Fibroblast of peridontal ligament (primary cell): ENCODE results near the gene PHF13.
"Not testable (repeated sequence)": the region's sequence is repeated elsewhere in the genome, so short reads cannot be mapped to it uniquely, and the experiment has no call there.

ENCODE experiments used
- DNase-seq: peaks from one replicate; pipeline ENCODE4 v3.0.0-alpha.2; 2010; ENCODE audit errors: extremely low read depth

Gene PHF13

GRCh38 chr1:6586404-6586816 lies 27.1 kb upstream of the PHF13 start:
- no peak for DNase-seq

DNA sequence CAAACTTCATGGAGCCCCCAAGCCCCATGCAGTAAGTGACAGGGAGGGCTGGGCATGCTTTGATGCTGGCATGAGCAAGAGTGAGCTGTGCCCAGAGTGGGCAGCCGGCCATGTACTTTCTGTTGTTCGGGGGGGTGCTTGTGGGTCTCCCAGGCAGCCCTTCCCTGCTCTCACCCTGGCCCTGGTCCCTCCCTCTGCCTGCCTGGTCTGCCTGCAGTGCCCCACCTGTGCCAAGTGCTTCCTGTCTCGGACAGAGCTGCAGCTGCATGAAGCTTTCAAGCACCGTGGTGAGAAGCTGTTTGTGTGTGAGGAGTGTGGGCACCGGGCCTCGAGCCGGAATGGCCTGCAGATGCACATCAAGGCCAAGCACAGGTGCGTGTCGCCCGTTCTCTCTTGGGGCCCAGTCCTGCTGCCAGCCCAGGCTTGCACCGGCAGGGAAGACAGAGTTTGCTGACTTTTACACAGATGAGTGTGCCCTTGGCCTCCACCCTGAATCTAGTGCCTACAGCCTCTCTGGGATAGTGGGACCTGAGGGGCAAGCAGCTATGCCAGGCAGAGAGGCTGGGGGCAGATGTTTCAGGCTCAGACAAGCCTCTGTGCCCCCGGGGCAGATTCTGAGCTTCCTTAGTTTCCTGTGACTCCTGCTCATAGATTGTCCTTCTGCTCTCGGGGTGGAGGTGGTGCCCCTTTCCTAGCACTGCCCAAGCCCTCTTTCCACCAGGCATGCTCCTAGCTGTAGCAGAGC lies 26.1 kb upstream of the PHF13 start:
- DNase-seq: no peak

DNA sequence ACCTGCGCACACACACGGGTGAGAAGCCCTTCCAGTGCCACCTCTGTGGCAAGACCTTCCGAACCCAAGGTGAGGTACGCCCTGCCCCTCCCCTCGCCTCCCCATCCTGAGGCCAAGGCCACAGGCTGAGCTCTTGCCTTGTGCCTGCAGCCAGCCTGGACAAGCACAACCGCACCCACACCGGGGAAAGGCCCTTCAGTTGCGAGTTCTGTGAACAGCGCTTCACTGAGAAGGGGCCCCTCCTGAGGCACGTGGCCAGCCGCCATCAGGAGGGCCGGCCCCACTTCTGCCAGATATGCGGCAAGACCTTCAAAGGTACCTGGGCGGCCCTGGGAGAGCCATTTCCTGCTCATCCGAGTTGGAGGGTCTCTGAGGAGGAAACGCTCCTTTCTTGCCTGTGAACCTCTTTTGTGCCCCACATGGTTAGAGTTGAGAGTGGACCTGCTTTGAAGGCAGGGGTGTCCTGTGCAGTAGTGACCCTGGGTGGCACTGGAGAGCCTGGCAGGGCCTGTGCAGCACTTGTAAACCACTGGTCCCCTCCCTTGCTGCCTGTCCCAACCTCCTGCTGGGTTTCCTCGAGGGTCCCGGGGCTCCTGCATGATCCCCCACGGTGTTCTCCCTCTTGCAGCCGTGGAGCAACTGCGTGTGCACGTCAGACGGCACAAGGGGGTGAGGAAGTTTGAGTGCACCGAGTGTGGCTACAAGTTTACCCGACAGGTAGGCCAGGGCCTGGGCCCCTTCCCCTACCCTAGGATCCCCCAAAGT lies 25.2 kb upstream of the PHF13 start:
- DNase-seq: no peak

- DNase-seq: no peak
Observed at GRCh38 chr1:6588893-6589520, 24.5 kb upstream of the PHF13 start.

DNA sequence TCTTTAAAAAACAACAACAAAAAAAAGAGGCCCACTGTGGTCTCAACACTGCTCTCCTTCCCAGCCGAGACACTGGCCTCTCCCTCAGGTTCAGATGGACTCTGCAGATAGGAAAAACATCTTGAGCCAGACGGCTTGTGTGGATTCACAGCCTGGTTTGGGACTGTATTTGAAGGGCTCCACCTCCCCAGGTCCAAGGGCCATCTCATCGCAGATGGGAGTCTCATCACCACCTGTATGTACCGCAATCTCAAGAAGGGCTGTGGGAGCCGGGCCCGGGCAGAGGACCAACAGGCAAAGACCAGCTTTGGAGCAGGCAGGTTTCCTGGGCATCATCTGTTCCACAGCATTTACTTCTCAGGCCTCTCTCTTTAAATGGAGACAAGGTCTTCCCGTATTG lies 23.5 kb upstream of the PHF13 start:
- DNase-seq: no peak

- no peak for DNase-seq
Observed at GRCh38 chr1:6591222-6591621, 22.3 kb upstream of the PHF13 start.

DNA sequence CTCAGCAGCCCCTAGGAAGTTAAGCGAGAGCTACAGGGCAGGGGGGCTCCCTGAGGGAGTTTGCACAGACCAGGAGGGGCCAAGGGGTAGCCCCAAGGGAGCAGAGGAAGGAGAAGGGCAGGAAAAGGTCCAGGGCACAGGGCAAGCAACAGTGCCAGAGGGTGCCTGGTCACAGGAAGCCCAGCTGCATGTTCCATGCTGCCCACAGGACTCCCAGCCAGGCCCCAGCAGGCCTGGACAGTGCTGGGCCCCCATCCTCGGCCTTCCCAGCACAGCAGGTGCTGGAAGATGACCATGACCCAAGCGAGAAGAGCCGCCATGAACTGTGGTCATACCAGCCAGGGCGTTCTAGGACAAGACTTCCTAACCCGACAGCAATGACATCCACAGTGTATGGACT lies 21.9 kb upstream of the PHF13 start:
- no peak for DNase-seq

DNA sequence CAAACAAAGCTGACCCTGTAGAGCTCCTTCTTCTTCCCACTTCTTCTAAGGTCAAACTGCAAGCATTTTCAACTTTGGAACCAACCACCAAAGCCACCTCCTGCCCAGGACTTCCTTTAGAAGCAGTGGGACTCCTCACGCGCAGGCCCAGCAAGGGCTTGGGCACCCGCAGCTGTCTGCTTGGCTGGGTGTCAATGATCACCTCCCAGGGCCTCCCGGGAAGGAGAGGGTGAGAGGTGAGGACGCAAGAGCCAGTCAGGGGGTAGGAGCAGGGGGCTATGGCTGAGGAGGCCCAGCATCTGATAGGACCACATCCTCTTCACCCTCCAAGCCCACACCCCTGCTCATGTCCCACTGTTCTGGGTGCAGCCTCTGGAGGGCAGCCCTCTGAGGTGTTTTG lies 21.1 kb upstream of the PHF13 start:
- no peak for DNase-seq

DNA sequence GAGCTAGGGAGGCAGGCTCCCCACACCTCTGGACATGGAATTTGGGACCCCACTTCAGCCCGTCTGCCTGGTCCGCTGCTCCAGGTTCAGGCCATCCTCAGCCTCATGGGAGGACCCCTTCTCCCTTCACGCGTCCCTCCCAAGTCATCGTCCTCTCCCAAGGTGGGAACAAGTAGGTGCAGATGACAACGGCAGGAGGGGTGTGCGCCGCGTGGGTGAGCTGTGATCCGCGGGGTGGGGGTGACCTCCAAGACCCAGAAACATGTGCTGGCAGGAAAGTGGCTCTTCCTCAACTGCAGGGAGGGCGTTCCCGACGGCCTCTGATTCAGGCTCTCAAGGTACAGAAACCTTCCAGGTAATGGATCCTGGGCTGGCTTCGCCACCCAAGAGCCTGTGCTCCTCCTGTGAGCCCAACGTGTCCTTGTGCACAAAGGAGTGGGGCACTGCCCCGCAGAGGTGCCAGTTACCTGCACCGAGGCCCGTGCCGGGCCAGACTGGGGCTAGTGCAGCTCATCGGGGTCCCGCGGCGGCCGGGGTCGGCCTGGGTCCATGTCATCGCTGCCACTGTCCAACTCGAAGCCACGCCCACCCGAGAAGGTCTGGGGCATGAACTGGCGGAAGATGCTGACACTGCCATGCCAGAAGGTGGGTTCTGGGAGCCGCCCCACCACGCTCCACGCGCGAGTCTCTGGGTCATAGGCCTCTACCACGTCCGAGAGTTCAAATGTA lies 20.5 kb upstream of the PHF13 start:
- no peak for DNase-seq

- DNase-seq: no peak
Observed at GRCh38 chr1:6593810-6594209, 19.7 kb upstream of the PHF13 start.

- no peak for DNase-seq
Observed at GRCh38 chr1:6594977-6595740, 18.4 kb upstream of the PHF13 start.

DNA sequence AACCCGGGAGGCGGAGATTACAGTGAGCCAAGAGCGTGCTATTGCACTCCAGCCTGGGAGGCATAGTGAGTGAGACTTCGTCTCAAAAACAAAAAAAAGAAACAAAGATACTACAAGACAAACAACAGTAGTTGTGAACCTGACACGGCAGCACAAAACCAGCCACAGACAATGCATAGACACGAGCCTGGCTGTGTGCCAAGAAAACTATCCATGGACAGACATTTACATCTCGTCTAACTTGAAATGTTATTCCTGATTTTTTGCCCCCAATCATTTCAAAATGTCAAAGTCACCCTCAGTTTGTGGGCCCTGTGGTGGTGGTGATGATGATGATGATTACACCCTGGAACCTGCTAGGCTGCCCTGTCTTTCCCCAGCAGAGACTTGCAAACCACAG lies 17.2 kb upstream of the PHF13 start:
- DNase-seq: no peak

- DNase-seq: no peak
Observed at GRCh38 chr1:6596886-6597776, 16.4 kb upstream of the PHF13 start.

DNA sequence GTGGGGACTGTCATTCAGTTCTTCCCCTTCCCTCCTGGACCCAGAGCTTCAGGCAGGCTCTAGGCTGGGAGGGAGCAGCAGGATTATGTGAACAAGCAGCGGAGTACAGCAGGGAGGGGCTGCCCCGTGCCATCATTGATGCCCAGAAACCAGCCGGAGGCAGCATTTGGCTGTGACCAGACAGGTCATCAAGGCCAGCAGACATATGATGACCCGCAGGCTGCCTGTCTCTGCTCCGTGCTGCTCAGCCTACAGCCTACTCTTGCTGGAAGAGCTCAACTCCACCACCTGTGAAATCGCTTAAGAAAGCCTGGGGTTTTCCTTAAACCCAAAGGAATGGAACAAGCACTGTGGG lies 15.8 kb upstream of the PHF13 start:
- no peak for DNase-seq

DNA sequence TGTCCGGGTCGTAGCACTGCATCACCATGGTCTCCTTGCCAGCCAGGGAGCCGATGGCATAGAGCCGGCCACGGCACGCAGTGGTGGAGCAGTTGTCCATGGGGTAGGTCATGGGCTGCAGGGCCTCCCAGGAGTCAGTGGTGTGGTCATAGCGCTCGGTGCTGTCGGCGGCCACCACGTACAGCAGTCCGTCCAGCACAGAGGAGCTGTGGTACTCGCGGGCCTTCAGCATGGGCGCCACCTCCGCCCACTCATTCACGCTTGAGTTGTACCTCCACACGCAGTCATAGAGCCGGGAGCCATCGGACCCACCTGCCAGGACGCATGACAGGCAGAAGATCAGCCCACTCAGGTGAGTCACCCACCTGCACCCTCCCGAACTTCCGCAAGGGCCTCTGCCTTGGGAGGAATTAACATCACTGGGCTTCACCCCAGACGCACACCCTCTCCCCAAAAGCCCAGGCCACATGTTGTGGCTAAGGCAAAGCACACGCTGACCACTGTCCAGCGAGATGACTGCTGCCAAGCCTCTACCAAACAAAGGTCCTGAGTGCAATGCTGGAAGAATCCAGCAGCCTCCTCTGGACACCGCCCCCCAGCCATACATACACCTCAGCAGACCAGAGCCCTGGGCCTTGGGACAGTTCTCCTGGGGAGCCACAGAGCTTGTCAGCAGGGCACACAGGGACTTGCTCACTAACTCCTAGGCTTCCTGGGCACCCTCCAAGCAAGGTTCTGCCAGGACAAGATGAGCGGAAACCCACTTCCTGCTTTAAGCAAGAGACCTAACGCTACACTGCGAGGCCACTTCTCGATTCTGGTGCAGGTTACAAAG lies 14.2 kb upstream of the PHF13 start:
- no peak for DNase-seq

- not testable (repeated sequence) for DNase-seq
Observed at GRCh38 chr1:6599991-6600390, 13.5 kb upstream of the PHF13 start.

GRCh38 chr1:6600410-6601048 lies 13.0 kb upstream of the PHF13 start:
- no peak for DNase-seq

- peak; percentile 94 for DNase-seq
Observed at GRCh38 chr1:6601049-6601922, 12.2 kb upstream of the PHF13 start.
